Stimulated activated naive CD4-positive, alpha-beta T cell treated with Interleukin-2 at 50 U/mL for 16 hours (primary cell): ENCODE data around the gene IFT25.
"Not testable (repeated sequence)": the region's sequence is repeated elsewhere in the genome, so short reads cannot be mapped to it uniquely, and the experiment has no call there.

ENCODE experiments used
- DNase-seq: peaks from one replicate; lab custom pipeline; 2025; lab: John Stamatoyannopoulos, UW

IFT25 gene

DNA sequence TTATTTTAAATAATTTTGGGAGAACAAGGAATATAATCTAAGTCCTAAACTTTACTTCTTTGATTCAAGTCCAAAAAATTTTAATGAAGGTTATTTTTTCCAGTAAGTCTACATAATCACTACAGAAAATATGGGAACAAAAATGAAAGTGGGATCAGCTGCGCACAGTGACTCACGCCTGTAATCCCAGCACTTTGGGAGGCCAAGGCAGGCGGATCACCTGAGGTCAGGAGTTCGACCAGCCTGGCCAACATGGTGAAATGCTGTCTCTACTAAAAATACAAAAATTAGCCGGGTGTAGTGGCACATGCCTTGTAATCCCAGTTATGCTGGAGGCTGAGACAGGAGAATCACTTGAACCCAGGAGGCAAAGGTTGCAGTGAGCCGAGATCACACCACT lies 61.9 kb downstream of the IFT25 start:
- not testable (repeated sequence) for DNase-seq

DNA sequence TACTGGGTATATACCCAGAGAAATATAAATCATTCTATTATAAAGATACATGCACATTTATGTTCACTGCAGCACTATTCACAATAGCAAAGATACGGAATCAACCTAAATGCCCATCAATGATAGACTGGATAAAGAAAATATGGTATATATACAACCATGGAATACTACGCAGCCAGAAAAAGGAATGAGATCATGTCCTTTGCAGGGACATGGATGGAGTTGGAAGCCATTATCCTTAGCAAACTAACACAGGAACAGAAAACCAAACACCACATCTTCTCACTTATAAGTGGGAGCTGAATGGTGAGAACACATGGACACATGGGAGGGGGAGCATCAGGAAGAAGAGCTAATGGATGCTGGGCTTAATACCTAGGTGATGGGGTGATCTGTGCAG lies 63.6 kb downstream of the IFT25 start:
- not testable (repeated sequence) for DNase-seq

DNA sequence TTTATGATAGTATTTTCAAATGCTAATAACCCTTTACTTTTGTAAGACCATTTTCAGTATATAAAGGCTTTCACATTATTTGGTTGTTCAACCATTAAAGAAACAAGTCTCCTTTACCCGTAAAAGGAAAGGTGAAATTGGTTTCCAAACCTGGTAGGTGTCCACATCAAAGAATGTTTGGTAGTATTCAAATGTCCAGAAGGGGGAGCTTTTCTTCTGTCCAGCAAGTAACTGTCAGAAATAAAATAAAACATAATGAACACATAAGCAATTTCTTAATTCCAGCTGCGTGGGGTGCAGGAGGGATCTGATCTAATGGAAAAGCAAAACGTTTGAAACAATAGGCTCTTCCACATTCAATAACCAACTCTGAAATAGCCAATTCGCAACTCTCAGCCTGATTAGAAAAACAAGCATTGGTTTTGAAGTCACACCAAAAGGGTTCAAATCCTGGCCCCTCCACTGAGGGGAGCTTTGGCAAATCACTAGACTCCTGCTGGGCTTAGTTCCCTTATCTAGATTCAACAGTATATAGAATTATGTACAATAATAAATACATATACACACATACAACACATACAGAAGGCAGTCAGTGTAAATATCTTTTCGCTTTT lies 66.9 kb downstream of the IFT25 start:
- no peak for DNase-seq

DNA sequence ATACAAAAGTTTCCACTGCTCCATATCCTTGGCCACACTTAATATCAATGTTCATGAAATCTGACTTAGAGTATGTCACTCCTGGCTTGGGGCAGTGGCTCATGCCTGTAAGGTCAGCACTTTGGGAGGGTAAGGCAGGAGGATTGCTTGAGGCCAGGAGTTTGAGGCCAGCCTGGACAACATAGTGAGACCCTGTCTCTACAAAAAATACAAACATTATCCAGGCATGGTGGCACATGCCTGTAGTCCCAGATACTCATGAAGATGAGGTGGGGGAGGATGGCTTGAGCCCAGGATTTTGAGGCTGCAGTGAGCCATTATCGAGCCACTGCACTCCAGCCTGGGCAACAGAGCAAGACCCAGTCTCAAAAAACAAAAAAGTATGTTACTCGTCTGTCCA lies 70.3 kb downstream of the IFT25 start:
- DNase-seq, result not testable (repeated sequence)

DNA sequence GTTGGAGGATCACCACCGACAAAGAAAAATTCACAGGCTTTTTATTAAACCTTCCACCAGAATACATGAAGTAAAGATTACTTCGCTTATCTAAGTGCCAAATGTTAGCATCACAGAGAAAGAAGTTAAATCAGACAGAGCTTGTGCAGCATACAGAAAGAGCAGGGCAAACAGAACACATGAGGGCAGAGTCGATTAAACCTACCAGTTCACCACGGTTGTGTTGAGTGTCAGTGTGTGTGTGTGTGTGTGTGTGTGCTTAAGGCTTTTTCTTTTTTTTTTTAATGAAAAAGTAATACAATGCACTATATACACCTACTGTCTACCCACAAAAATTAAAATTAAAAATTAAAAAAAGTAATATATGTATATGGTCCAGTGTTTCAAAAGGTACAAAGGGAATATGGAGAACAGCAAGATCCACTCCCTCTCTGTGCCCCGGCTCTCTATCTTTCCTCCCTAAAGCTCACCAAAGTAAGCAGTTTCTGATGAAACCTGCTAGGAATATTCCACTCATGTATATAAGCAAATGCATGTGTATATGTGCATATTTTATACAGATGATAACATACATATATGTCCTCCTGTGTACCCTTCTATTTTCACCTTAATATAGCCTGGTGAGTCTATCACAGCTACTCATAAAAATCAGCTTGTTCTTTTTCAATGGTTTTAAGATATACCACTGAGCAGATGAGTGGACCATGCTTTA lies 73.6 kb downstream of the IFT25 start:
- no peak for DNase-seq
